Ishikawa (cell line): Measurements from ENCODE around the gene GRID2.

Experiments
- CEBPB ChIP-seq: IDR thresholded peaks from 2 replicates; pipeline ENCODE4 v1.6.1; 2012
- CREB1 ChIP-seq: IDR thresholded peaks from 2 replicates; pipeline ENCODE4 v1.6.1; 2012; ENCODE audit warnings: low read depth
- EGR1 ChIP-seq: IDR thresholded peaks from 2 replicates; pipeline ENCODE4 v1.6.1; 2012
- EP300 ChIP-seq: IDR thresholded peaks from 2 replicates; pipeline ENCODE4 v1.6.1; 2012; ENCODE audit warnings: borderline replicate concordance
- REST ChIP-seq: IDR thresholded peaks from 2 replicates; pipeline ENCODE4 v1.6.1; 2012; ENCODE audit warnings: low read depth, mild to moderate bottlenecking

- TF ChIP-seq CREB1 (no peak), EP300 (no peak), EGR1 (no peak), REST (no peak), CEBPB (no peak)
These were observed 143.6 kb downstream of the GRID2 start for GRCh38 chr4:92447255-92447905.
